Measurements from ENCODE around the gene C11orf21. TPM values are rescaled to one million over a fixed set of nuclear protein-coding genes. Genes with fewer than 3 reads are reported as not detected.

The C11orf21 gene
- polyA plus RNA-seq, 3 donors, result 10.8 to 135 (median 13.1) TPM

GRCh38 chr11:2306877-2307500 lies 5.3 kb upstream of the C11orf21 start:
- Mint-ChIP-seq H3K27me3 (ENCODE audit: low read depth in 3 of 3) (peaks cover 0 to 2% (median 0%) of the 10 kb centered on the region in 3 donors), H3K9me3 (no peaks in the 10 kb centered on the region), H3K4me3 (no peak overlapping the region), H3K4me1 (peaks cover 49% of the 10 kb centered on the region), H3K36me3 (peaks cover 8 to 18% of the 10 kb centered on the region in 2 donors), H3K27ac (peak overlapping the region in 1 of 7 donors; percentile 88)
- Histone ChIP-seq H3K36me3 (replicated peaks in 1 of 2; ENCODE audit: control insufficient read depth in 1 of 2, insufficient read depth in 2 of 2, low read length in 2 of 2) (no peaks in the 10 kb centered on the region), H3K9ac (ENCODE audit: insufficient read depth, low read length, poor library complexity, severe bottlenecking) (peak overlapping the region; percentile 27), H3K27ac (ENCODE audit: low read depth in 1 of 2, low read length in 2 of 2) (peak overlapping the region; percentile 1 to 48), H3K4me1 (ENCODE audit: control insufficient read depth in 1 of 2, insufficient read depth in 2 of 2, low read length in 2 of 2) (peaks cover 53 to 60% of the 10 kb centered on the region in 2 donors), H3K9me3 (replicated peaks in 1 of 2; ENCODE audit: control insufficient read depth in 1 of 2, insufficient read depth in 1 of 2, low read length in 2 of 2) (no peaks in the 10 kb centered on the region), H3K4me3 (replicated peaks in 1 of 3; ENCODE audit: low read depth in 2 of 3, low read length in 3 of 3) (no peak overlapping the region), H2AFZ (ENCODE audit: insufficient read depth, low read depth, low read length, poor library complexity, severe bottlenecking) (no peak overlapping the region), H3K79me2 (ENCODE audit: insufficient read depth, low read length) (peaks cover 56% of the 10 kb centered on the region), H4K20me1 (ENCODE audit: insufficient read depth, low read length) (peaks cover 80% of the 10 kb centered on the region), H3K27me3 (ENCODE audit: control insufficient read depth in 2 of 2, insufficient read depth in 2 of 2, low read length in 2 of 2) (no peaks in the 10 kb centered on the region), H3K4me2 (replicated peaks; ENCODE audit: extremely low read depth, low read length, poor library complexity, severe bottlenecking) (peak overlapping the region; percentile 99)
- intact Hi-C loops (cut with micrococcal nuclease), result loop anchor here in 1 of 2 donors (1.0 to 10.0 kb wide), 2 partner anchors 112 to 578 kb away; partner anchors contain the start of gene CDKN1C
- no peak for DNase-seq
- no peak for TF ChIP-seq CTCF (IDR thresholded peaks at IDR 0.05)
- WGBS (ENCODE audit: insufficient coverage), result 50% methylated on average over 14 of the region's 14 CpGs

GRCh38 chr11:2306452-2306823 lies 4.7 kb upstream of the C11orf21 start:
- WGBS (ENCODE audit: insufficient coverage), result 0% methylated on average over 4 of the region's 4 CpGs
- no peaks in the 10 kb centered on the region for H3K9me3 ChIP-seq (replicated peaks in 1 of 2; ENCODE audit: control insufficient read depth in 1 of 2, insufficient read depth in 1 of 2, low read length in 2 of 2)
- H3K27me3 ChIP-seq (ENCODE audit: control insufficient read depth in 2 of 2, insufficient read depth in 2 of 2, low read length in 2 of 2), result no peaks in the 10 kb centered on the region
- H3K4me3 ChIP-seq (replicated peaks in 1 of 3; ENCODE audit: low read depth in 2 of 3, low read length in 3 of 3), result peak overlapping the region in 2 of 3 experiments; percentile 5 to 86
- no peak for DNase-seq
- Mint-ChIP-seq H3K27ac (peak overlapping the region in 5 of 7 donors; percentile 72 to 91 (median 85)), H3K4me1 (peaks cover 52% of the 10 kb centered on the region), H3K4me3 (peak overlapping the region; percentile 68 to 88), H3K27me3 (ENCODE audit: low read depth in 3 of 3) (peaks cover 0 to 2% (median 0%) of the 10 kb centered on the region in 3 donors), H3K36me3 (peaks cover 8 to 18% of the 10 kb centered on the region in 2 donors), H3K9me3 (no peaks in the 10 kb centered on the region)
- no peak overlapping the region for H2AFZ ChIP-seq (ENCODE audit: insufficient read depth, low read depth, low read length, poor library complexity, severe bottlenecking)
- peaks cover 53 to 64% of the 10 kb centered on the region in 2 donors for H3K4me1 ChIP-seq (ENCODE audit: control insufficient read depth in 1 of 2, insufficient read depth in 2 of 2, low read length in 2 of 2)
- H3K27ac ChIP-seq (ENCODE audit: low read depth in 1 of 2, low read length in 2 of 2), result peak overlapping the region in 1 of 2 donors; percentile 51
- no peak overlapping the region for H3K9ac ChIP-seq (ENCODE audit: insufficient read depth, low read length, poor library complexity, severe bottlenecking)
- no peak for TF ChIP-seq CTCF (IDR thresholded peaks at IDR 0.05)
- intact Hi-C loops (cut with micrococcal nuclease), result loop anchor here in 1 of 2 donors (1.0 to 10.0 kb wide), 2 partner anchors 113 to 578 kb away; partner anchors contain the start of gene CDKN1C
- no peaks in the 10 kb centered on the region for H3K36me3 ChIP-seq (replicated peaks in 1 of 2; ENCODE audit: control insufficient read depth in 1 of 2, insufficient read depth in 2 of 2, low read length in 2 of 2)
- H3K4me2 ChIP-seq (replicated peaks; ENCODE audit: extremely low read depth, low read length, poor library complexity, severe bottlenecking), result peak overlapping the region; percentile 99
- H4K20me1 ChIP-seq (ENCODE audit: insufficient read depth, low read length), result peaks cover 75% of the 10 kb centered on the region
- H3K79me2 ChIP-seq (ENCODE audit: insufficient read depth, low read length), result peaks cover 61% of the 10 kb centered on the region

Measured in CD14-positive monocyte (primary cell).